ENCODE measurements around the gene ADAMTSL1.

DNA sequence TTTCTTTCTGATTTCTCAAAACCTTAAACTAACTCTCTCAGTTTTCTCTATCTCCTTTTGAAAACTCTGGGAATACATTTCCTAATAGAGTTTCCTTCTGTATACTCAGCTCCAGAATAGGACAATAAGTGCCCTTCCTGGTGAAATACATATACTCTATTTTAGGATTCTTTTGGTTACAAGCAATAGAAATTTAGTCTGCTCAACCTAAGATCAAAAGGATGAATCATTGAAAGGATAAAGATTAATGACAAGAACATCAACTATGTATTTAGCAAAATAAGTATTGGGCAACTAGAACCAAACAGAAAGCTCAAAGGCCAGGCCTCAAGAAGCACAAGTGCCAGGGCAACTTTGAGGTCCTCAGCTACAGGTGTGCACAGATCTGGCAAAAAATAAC lies 127.1 kb downstream of the ADAMTSL1 start:
- TF ChIP-seq HDAC6 (IDR thresholded peaks at IDR 0.05; ENCODE audit: low read depth, low read length) = no peak
- no peak for TF ChIP-seq TBP (IDR thresholded peaks at IDR 0.05; ENCODE audit: low read depth, low read length)
- no peak for TF ChIP-seq JUND (IDR thresholded peaks at IDR 0.05; ENCODE audit: low read length)

All from H1 (cell line).